Activated CD4-positive, alpha-beta T cell treated with anti-CD3 and anti-CD28 coated beads, Interleukin-2, amount 50 U/mL, for 4 hours (primary cell): Measurements from ENCODE around the gene SHROOM3.

Source experiments
- DNase-seq, 2 experiments: peaks; one replicate each; pipeline ENCODE4 v3.0.0-alpha.2; 2020

SHROOM3 gene

DNA sequence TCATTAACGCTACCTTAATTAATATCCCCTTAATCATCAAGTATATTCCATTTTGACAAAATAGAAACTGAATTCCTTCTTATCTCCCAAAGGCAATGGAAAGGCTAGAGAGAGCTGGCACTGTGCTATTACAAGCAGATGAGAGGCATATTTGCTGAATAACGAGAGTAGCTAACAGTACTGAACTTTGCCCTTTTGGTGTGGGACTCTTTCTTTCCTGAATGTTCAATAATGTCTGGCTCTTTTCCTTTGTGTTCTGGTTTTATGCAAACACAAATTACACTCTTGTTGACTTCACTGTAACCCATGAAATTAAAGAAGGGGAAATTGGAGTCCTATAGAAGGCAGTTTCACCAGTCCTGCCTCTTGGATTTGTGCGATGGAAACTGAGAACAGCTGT, 63.5 kb downstream of the SHROOM3 start:
- no peak for DNase-seq

DNA sequence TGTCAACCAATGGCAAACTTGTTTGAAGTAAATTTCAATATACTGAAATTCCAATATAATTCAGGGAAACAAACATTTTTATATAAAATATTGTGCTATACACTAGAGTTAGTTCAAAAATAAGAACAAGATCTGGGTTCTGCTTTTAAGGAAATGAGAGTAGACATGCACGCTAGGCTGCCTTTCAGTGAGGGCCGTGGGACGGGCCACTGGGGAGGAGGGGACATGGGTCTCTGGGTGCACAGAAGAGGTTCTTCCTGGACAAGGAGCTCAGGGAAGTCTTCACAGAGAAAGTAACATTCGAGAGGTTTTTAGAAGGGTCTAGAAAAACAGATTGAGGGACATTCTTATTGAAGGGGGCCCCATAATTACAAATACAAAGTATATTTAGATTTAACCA, 64.4 kb downstream of the SHROOM3 start:
- no peak for DNase-seq

DNA sequence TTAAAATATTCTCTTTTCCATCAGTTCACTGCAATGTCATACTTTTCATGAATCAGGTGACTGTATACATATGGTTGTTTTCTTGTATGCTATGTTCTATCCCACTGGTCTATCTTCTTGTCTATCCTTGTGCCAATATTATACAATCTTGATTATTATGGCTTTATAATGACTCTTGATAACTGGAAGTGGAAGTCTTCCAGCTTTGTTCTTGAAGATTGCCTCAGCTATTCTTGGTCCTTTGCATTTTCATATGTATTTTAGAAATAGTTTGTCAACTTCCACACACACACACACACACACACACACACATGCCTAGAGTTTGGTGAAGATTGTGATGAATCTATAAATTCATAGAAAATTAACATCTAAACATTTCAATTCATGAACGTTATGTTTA, 67.9 kb downstream of the SHROOM3 start:
- no peak for DNase-seq

GRCh38 chr4:76504613-76505465, 69.8 kb downstream of the SHROOM3 start:
- no peak for DNase-seq

DNA sequence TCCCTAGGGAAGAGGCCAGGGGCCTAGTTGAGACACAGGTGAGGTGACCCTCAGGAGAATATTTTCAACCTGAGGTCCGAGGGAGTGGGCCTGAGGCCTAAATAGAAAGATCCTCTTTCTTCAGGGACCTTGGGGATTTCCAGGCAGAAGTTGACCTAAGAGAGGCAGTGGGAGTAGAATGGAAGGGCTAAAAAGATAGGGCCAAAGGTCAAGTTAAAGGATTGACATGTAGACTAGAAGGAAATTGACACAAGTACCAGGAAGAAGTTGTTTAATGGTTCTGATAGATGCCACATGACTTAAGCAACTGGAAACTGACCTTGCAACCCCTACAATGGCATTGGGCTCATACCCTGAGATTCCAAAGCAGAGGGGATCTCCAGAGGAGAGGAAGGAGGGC, 76.9 kb downstream of the SHROOM3 start:
- no peak for DNase-seq

DNA sequence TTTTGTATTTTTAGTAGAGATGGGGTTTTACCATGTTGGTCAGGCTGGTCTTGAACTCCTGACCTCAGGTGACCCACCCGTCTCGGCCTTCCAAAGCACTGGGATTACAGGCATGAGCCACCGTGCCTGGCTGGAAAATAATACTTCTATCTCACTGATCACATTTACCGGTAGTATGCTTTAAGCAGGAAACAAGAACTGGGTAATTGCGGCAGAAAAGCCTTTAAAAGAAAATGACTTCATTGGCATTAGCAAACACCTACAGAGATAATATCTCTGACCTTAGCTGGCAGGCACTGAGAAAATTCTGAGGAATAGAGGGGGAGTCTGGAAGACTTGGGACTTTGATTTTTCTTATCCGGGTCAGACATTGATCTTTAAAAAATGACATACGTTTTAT, 78.5 kb downstream of the SHROOM3 start:
- DNase-seq, result no peak

- no peak for DNase-seq
Measured at GRCh38 chr4:76514087-76514486, 79.1 kb downstream of the SHROOM3 start.

DNA sequence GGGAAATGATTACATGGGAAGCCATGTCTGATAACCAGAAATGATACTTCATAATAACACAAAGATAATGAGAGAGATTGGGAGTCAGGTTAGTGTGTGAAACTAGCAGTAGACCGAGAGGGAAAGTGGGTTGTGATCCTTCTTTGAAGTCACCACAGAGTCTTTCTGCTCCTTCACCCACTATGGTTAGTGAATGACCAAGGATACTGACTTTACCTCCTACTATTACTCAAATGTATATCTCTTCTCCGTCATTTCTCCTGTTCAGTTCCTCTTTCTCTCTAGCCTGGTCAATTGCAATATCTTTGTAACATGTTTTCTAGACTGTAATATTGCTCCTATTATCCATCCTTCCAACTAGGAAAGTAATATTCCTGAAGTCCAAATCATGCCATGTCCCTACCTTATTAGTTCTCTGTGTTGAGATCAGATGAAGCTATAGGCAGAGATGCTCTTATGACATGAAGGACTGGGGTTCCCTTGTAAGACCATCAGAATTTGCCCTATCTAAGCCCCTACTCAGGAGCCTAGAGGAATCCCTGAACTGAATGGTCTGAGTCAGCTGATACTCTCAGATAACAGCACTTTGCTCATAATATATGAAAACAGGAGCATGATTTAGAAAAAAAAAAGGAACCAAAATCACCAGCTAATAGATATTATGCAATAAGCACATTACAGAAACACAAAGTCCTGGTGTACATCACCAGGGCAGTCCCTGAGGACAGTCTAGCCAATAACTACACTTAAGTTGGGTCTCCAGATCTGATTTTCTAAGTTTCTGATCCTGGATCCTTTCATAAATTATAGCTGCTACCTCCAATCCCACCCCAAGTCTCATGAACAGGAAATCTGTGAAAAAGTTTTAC, 81.2 kb downstream of the SHROOM3 start:
- DNase-seq, result no peak

GRCh38 chr4:76518241-76518640, 83.2 kb downstream of the SHROOM3 start:
- no peak for DNase-seq

GRCh38 chr4:76523593-76523992, 88.6 kb downstream of the SHROOM3 start:
- no peak for DNase-seq

- DNase-seq, result no peak
Measured at GRCh38 chr4:76525751-76526150, 90.7 kb downstream of the SHROOM3 start.

DNA sequence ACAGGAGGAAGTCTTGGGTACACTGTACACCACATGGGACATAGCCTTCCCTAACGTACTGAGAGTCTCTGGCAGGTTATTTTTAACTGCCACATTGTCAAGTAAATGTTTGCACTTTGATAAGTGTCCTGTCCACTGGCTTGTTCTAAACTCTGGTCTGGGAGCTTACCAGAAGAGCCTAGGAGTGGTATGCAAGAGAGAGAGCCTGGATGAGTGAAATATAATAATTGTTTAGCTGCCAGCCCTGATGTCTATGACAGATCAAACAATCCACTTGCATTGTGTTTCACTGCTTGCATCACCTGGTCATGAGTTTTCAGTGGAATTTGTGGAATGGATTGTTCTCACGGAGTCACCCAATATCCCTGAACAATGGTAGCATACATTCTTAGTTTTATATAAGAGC, 91.6 kb downstream of the SHROOM3 start:
- DNase-seq, result no peak

DNA sequence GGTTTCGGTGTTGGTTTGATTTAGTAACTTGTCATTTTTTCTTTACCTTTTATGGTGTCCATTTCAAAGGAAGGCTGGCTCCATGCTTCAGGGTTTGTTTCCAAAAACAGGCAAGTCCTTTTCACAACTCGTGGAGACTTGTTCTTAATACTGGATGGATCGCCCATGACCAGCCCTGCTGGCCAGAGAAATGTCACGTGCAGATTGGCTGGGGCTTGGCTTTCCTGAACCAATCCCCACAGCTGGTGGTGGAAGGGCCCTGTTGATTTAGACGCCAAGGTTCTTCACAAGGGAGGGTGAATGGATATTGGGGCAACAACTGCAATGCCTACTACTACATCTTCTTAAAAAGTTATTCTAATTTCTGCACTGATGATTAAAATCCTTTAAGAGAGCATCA, 92.6 kb downstream of the SHROOM3 start:
- DNase-seq, result no peak

DNA sequence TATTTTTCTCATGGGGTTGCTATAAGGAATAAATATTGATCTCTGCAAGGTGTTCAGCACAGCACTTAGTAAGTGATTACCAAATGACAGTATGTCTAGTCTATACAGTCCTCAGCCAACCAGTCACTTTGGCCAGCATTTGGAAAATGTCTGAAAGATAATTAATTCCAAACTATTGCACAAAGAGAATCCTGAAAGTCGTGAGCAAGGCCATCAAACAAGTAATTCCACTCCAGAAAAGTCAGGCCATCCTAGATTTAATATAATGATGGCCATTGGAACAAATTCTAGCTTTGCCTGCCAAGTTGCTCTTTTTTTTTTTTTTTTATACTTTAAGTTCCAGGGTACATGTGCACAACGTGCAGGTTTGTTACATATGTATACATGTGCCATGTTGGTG, 96.6 kb downstream of the SHROOM3 start:
- no peak for DNase-seq

DNA sequence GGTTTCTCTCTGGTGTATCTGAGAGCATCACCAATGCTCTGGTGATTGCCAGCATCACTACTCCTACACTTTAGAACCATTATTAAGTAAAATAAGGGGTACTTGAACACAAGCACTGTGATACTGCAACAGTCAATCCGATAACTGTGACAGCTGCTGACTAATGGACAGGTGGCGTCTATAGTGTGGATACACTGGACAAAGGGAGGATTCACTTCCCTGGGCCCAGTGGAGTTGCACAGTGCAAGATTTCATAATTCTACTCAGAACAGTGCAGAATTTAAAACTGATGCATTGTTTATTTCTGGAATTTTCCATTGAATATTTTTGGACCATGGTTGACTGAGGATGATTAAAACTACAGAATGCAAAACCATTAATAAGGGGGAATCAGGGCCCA, 97.8 kb downstream of the SHROOM3 start:
- no peak for DNase-seq

DNA sequence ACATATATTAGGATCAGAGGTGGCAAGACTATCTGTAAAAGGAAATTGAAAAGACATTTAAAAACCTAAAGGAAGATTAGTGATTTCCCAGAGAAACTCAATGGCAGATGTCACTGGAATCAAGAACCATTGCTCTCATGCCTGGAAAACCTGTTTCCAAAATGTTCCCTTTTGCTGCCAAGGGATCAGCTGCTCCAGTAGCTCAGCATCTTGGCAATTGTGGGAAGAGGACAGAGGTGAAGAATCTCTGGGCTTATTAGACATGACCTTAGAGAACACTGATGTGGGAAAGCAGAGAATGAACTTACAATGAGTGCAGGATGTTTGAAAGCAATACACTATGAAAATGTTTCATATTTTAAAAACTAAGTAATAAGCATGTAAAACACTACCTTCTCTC, 98.3 kb downstream of the SHROOM3 start:
- DNase-seq, result no peak

- no peak for DNase-seq
Measured at GRCh38 chr4:76535603-76536372, 100.8 kb downstream of the SHROOM3 start.

GRCh38 chr4:76536373-76536689, 101.3 kb downstream of the SHROOM3 start:
- DNase-seq, result no peak

DNA sequence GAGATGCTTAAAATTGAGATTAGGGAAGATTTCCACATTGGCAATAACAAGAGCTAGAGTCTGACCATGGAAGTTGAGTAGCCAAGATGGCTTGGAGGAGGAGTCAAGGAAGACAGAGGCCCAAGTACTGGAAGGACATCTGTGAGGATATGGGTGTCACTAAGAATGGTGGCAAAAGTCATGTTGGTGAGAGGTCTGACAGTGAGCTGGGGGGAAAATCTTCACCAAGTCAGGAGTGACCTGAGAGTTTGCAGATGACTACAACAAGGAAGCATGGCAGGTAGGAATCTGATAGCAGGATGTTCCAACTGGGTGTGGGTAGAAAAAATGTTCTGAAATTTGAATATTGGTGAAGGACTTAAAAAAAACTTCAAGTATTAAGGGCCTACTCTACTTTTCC, 103.3 kb downstream of the SHROOM3 start:
- DNase-seq, result no peak

DNA sequence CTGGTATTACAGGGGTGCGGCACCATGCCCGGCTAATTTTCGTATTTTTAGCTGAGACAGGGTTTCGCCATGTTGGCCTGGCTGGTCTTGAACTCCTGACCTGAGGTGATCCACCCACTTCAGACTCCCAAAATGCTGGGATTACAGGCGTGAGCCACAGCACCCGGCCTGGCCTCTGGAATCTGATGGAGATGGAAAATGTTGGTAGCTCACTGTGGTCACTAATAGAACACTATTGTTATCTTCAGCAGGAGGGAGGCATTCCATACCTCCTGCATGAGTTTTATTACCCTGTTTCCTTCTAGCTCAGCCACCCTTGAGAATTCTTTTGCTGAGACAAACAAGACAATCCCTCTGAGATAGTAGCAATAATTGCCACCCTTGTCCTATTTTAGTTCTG, 105.0 kb downstream of the SHROOM3 start:
- DNase-seq, result no peak

DNA sequence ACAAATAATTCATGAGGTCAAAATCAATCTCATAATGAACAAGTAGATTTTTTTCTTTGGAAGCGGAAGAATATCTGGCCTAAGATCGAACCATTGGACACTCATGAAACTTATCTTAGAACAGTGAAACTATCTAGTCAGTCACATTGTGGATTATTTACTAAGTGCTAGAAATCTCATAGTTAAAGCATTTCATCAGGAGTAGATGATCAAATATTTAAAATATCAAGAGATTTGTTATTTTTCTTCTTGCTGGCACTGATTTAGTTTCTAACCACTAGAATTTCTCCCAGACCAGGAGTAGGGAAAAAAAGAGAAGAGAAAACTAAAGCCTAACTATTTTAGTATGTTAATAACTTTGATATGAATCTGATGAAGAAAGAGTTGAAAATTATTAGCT, 105.5 kb downstream of the SHROOM3 start:
- no peak for DNase-seq

DNA sequence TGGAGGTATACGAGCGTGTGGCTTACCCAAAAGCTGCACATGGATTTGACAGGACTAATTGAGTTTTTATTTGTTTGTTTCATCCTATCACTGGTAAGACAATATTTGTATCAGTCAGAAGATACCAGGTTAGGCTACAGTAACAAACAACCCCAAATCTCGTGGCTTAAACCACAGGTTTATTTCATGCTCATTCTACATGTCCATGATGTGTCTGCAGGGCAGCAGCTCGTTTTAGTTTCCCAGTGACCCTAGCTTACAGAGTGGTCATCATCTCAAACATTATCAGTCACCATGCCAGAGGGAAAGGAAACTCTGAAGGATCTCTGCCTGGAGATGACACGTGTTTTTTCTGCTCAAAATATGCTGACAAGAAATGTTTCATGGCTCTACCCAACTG, 108.3 kb downstream of the SHROOM3 start:
- DNase-seq, result no peak

GRCh38 chr4:76544725-76545124, 109.7 kb downstream of the SHROOM3 start:
- DNase-seq, result no peak
